T-cell (primary cell): ENCODE data around the gene DMXL2. TPM values are rescaled to one million over a fixed set of nuclear protein-coding genes. Genes with fewer than 3 reads are reported as not detected.
"Not testable (repeated sequence)": the region's sequence is repeated elsewhere in the genome, so short reads cannot be mapped to it uniquely, and the experiment has no call there.

Experiments used
- ATAC-seq, 4 experiments: fragments of 200-7000 bp in 3 of 4; fragments of 150-1000 bp in 1 of 4; cut with Tn5 transposase; replicated peaks in 1 of 4; 1 replicate in 3 of 4; 2 replicates in 1 of 4; pipeline ENCODE4 v1.10.0; 2021; ENCODE audit warnings: moderate library complexity in 3 of 4, mild to moderate bottlenecking in 2 of 4, moderate number of reproducible peaks in 1 of 4
- CTCF ChIA-PET, 2 donors: fragments of 300-600 bp; sonication (Branson Sonifier 250); formaldehyde crosslinking; loops; one replicate each; lab custom pipeline; 2022; ENCODE audit warnings: antibody characterized with exemption in 2 of 2; lab: Charles Lee
- POLR2A ChIA-PET, 2 donors: fragments of 300-600 bp; sonication (Branson Sonifier 250); formaldehyde crosslinking; loops; one replicate each; lab custom pipeline; 2022; ENCODE audit warnings: antibody characterized with exemption in 2 of 2; lab: Charles Lee
- DNase-seq, 35 experiments: peaks; one replicate each; pipeline versions ENCODE4 v3.0.0 to v3.0.0-alpha.2; 2013 to 2023
- H3K27ac ChIP-seq: one replicate; pipeline ENCODE4 v1.5.1; 2013; ENCODE audit warnings: low read length
- H3K27me3 ChIP-seq, 2 experiments: replicated peaks in 1 of 2; 1 replicate in 1 of 2; 2 replicates in 1 of 2; pipeline versions ENCODE4 v1.6.1 to v1.7.0; 2013; ENCODE audit warnings: low read length in 1 of 2, mixed read lengths in 1 of 2; ENCODE audit not compliant: control insufficient read depth in 2 of 2, insufficient read depth in 2 of 2; ENCODE audit errors: extremely low read depth in 1 of 2
- H3K36me3 ChIP-seq, 2 donors: 1 replicate in 1 of 2; 2 replicates in 1 of 2; pipeline versions ENCODE4 v1.6.1 to v1.7.0; 2013; ENCODE audit warnings: low read length in 1 of 2; ENCODE audit not compliant: control insufficient read depth in 2 of 2, insufficient read depth in 1 of 2; ENCODE audit errors: extremely low read depth in 1 of 2
- H3K4me1 ChIP-seq, 2 experiments: 1 replicate in 1 of 2; 2 replicates in 1 of 2; pipeline versions ENCODE4 v1.6.1 to v1.7.0; 2013; ENCODE audit warnings: low read length in 2 of 2, mixed read lengths in 1 of 2; ENCODE audit not compliant: insufficient read depth in 2 of 2, control insufficient read depth in 1 of 2; ENCODE audit errors: extremely low read depth in 1 of 2
- H3K4me3 ChIP-seq, 2 donors: 1 replicate in 1 of 2; 2 replicates in 1 of 2; pipeline versions ENCODE4 v1.5.1 to v1.7.0; 2013; ENCODE audit warnings: mild to moderate bottlenecking in 2 of 2, low read length in 1 of 2, moderate library complexity in 1 of 2; ENCODE audit not compliant: control insufficient read depth in 1 of 2; ENCODE audit errors: extremely low read depth in 1 of 2
- H3K9me3 ChIP-seq: 2 replicates; pipeline ENCODE4 v1.7.0; 2013
- H3K27ac Mint-ChIP-seq, 2 donors: one replicate each; pipeline ENCODE4 v1.8.0; 2020 to 2021; ENCODE audit warnings: mild to moderate bottlenecking in 2 of 2, mixed read lengths in 2 of 2
- H3K27me3 Mint-ChIP-seq, 2 donors: one replicate each; pipeline ENCODE4 v1.8.0; 2021 to 2022; ENCODE audit warnings: mixed read lengths in 2 of 2
- H3K36me3 Mint-ChIP-seq: one replicate; pipeline ENCODE4 v1.8.0; 2021; ENCODE audit warnings: mixed read lengths
- H3K4me1 Mint-ChIP-seq, 3 donors: one replicate each; pipeline ENCODE4 v1.8.0; 2020 to 2022; ENCODE audit warnings: mixed read lengths in 3 of 3, mild to moderate bottlenecking in 1 of 3
- H3K4me3 Mint-ChIP-seq, 3 donors: one replicate each; pipeline ENCODE4 v1.8.0; 2020 to 2022; ENCODE audit warnings: mild to moderate bottlenecking in 3 of 3, mixed read lengths in 3 of 3, moderate library complexity in 3 of 3
- H3K9me3 Mint-ChIP-seq, 3 donors: one replicate each; pipeline ENCODE4 v1.8.0; 2020 to 2022; ENCODE audit warnings: mixed read lengths in 3 of 3
- WGBS: methylation state at CpG from one replicate; pipeline ENCODE4 v1.1.5; 2013; ENCODE audit warnings: missing lambda C conversion rate; ENCODE audit not compliant: insufficient coverage; 5-methylcytosine and 5-hydroxymethylcytosine counted together
- total RNA-seq, 35 experiments: library from RNA in 6 of 35; stranded (reverse) in 6 of 35; fragments of 120-200 nt in 1 of 35; gene quantifications; one replicate each; pipeline versions ENCODE4 v1.2.1 to v1.2.4 and lab custom pipeline; 2013 to 2026

Gene DMXL2
- total RNA-seq, 5 donors from 2014 or later (not counting 1 experiment from before 2014, with no cell fraction given), result 3.2 to 6.1 (median 4.6) TPM

GRCh38 chr15:51447855-51448621 lies 174.5 kb downstream of the DMXL2 start:
- DNase-seq (no peak), ATAC-seq (no peak)
- Mint-ChIP-seq H3K4me1 (no peaks in the 10 kb centered on the region), H3K27me3 (peaks cover 0 to 3% of the 10 kb centered on the region in 2 donors), H3K9me3 (no peaks in the 10 kb centered on the region), H3K4me3 (no peak overlapping the region), H3K27ac (no peak overlapping the region), H3K36me3 (peaks cover 22% of the 10 kb centered on the region)
- Histone ChIP-seq H3K4me1 (no peaks in the 10 kb centered on the region), H3K9me3 (no peaks in the 10 kb centered on the region), H3K4me3 (no peak overlapping the region), H3K36me3 (no peaks in the 10 kb centered on the region), H3K27ac (no peak overlapping the region), H3K27me3 (peaks cover 0 to 5% of the 10 kb centered on the region in 2 experiments)
- CTCF ChIA-PET, result no interaction called here
- POLR2A ChIA-PET, result no interaction called here
- WGBS, result 95% methylated on average over 3 of the region's 4 CpGs

- H3K27ac ChIP-seq, CTCF ChIA-PET, H3K4me3 Mint-ChIP-seq, H3K4me1 Mint-ChIP-seq, H3K9me3 Mint-ChIP-seq, H3K4me1 ChIP-seq, H3K36me3 ChIP-seq, H3K27ac Mint-ChIP-seq, H3K4me3 ChIP-seq, H3K27me3 Mint-ChIP-seq, ATAC-seq, H3K9me3 ChIP-seq, DNase-seq: not testable (repeated sequence)
- POLR2A ChIA-PET, result interaction anchor here in 1 of 2 donors (0.6 kb wide), 1 partner anchor 1887 kb away, joined by 3 read pairs; no protein-coding TSS in a partner anchor
- H3K27me3 ChIP-seq, result peaks cover 0 to 14% of the 10 kb centered on the region in 2 experiments
- H3K36me3 Mint-ChIP-seq, result peaks cover 22% of the 10 kb centered on the region
- WGBS, result no CpG with 5 or more reads among the region's 5 CpGs
These were observed 176.4 kb downstream of the DMXL2 start for GRCh38 chr15:51446029-51446744.

- no peak for DNase-seq
- H3K9me3 Mint-ChIP-seq, result no peaks in the 10 kb centered on the region
- no CpG with 5 or more reads among the region's 1 CpG for WGBS
These were observed 177.8 kb downstream of the DMXL2 start for GRCh38 chr15:51444807-51445206.

GRCh38 chr15:51444112-51444511 lies 178.5 kb downstream of the DMXL2 start:
- WGBS, result no CpG with 5 or more reads among the region's 1 CpG
- no peak for DNase-seq

More at GRCh38 chr15:51444807-51445206, 177.8 kb downstream of the DMXL2 start:
- Mint-ChIP-seq H3K27ac (no peak overlapping the region), H3K4me3 (no peak overlapping the region), H3K4me1 (no peaks in the 10 kb centered on the region), H3K27me3 (peaks cover 0 to 3% of the 10 kb centered on the region in 2 donors), H3K36me3 (peaks cover 12% of the 10 kb centered on the region)
- no peak overlapping the region for H3K27ac ChIP-seq
- CTCF ChIA-PET, result no interaction called here
- no peak overlapping the region for H3K4me3 ChIP-seq
- H3K27me3 ChIP-seq, result peaks cover 0 to 17% of the 10 kb centered on the region in 2 experiments
- POLR2A ChIA-PET, result no interaction called here
- no peaks in the 10 kb centered on the region for H3K36me3 ChIP-seq
- no peaks in the 10 kb centered on the region for H3K9me3 ChIP-seq
- ATAC-seq, result no peak
- no peaks in the 10 kb centered on the region for H3K4me1 ChIP-seq

GRCh38 chr15:51443282-51443914 lies 179.2 kb downstream of the DMXL2 start:
- Histone ChIP-seq H3K4me3 (no peak overlapping the region), H3K9me3 (no peaks in the 10 kb centered on the region), H3K36me3 (no peaks in the 10 kb centered on the region), H3K27ac (no peak overlapping the region), H3K27me3 (peaks cover 0 to 17% of the 10 kb centered on the region in 2 experiments), H3K4me1 (no peaks in the 10 kb centered on the region)
- no peak for DNase-seq
- peaks cover 4% of the 10 kb centered on the region for H3K36me3 Mint-ChIP-seq
- H3K27ac Mint-ChIP-seq, result no peak overlapping the region
- H3K9me3 Mint-ChIP-seq, result no peaks in the 10 kb centered on the region
- H3K4me1 Mint-ChIP-seq, result no peaks in the 10 kb centered on the region
- CTCF ChIA-PET, result no interaction called here
- 85% methylated on average over 4 of the region's 4 CpGs for WGBS
- peaks cover 0 to 3% of the 10 kb centered on the region in 2 donors for H3K27me3 Mint-ChIP-seq
- no peak for ATAC-seq
- POLR2A ChIA-PET, result no interaction called here
- H3K4me3 Mint-ChIP-seq, result no peak overlapping the region

More at GRCh38 chr15:51444112-51444511, 178.5 kb downstream of the DMXL2 start:
- Histone ChIP-seq H3K27me3 (peaks cover 0 to 17% of the 10 kb centered on the region in 2 experiments), H3K27ac (no peak overlapping the region), H3K36me3 (no peaks in the 10 kb centered on the region), H3K9me3 (no peaks in the 10 kb centered on the region), H3K4me3 (no peak overlapping the region), H3K4me1 (no peaks in the 10 kb centered on the region)
- Mint-ChIP-seq H3K27me3 (peaks cover 0 to 3% of the 10 kb centered on the region in 2 donors), H3K4me1 (no peaks in the 10 kb centered on the region), H3K4me3 (no peak overlapping the region), H3K9me3 (no peaks in the 10 kb centered on the region), H3K36me3 (peaks cover 5% of the 10 kb centered on the region), H3K27ac (no peak overlapping the region)
- ATAC-seq, result no peak
- POLR2A ChIA-PET, result no interaction called here
- CTCF ChIA-PET, result no interaction called here

- Histone ChIP-seq H3K4me3 (no peak overlapping the region), H3K27me3 (peaks cover 0 to 16% of the 10 kb centered on the region in 2 experiments), H3K36me3 (no peaks in the 10 kb centered on the region), H3K27ac (no peak overlapping the region), H3K4me1 (no peaks in the 10 kb centered on the region), H3K9me3 (no peaks in the 10 kb centered on the region)
- WGBS, result no CpG with 5 or more reads among the region's 2 CpGs
- no peak for DNase-seq
- ChIA-PET POLR2A (no interaction called here), CTCF (no interaction called here)
- peaks cover 0 to 4% (median 0%) of the 10 kb centered on the region in 3 donors for H3K9me3 Mint-ChIP-seq
- no peak for ATAC-seq
- H3K27ac Mint-ChIP-seq, result no peak overlapping the region
- no peak overlapping the region for H3K4me3 Mint-ChIP-seq
- H3K4me1 Mint-ChIP-seq, result no peaks in the 10 kb centered on the region
- no peaks in the 10 kb centered on the region for H3K36me3 Mint-ChIP-seq
- H3K27me3 Mint-ChIP-seq, result no peaks in the 10 kb centered on the region
These were observed 184.0 kb downstream of the DMXL2 start for GRCh38 chr15:51438526-51438925.
